Measurements from ENCODE around the gene ZBTB17.

The ZBTB17 gene

GRCh38 chr1:15946571-15947381 is 29.1 kb downstream of the ZBTB17 start:
- no peak for DNase-seq

GRCh38 chr1:15945832-15946448 is 30.0 kb downstream of the ZBTB17 start:
- no peak for DNase-seq

GRCh38 chr1:15945011-15945831 is 30.7 kb downstream of the ZBTB17 start:
- DNase-seq: no peak

GRCh38 chr1:15944308-15945010 is 31.4 kb downstream of the ZBTB17 start:
- no peak for DNase-seq

- no peak for DNase-seq
Observed at GRCh38 chr1:15943992-15944307, 32.0 kb downstream of the ZBTB17 start.

- no peak for DNase-seq
Observed at GRCh38 chr1:15943328-15943991, 32.4 kb downstream of the ZBTB17 start.

- no peak for DNase-seq
Observed at GRCh38 chr1:15942661-15943327, 33.1 kb downstream of the ZBTB17 start.

GRCh38 chr1:15941899-15942660 is 33.8 kb downstream of the ZBTB17 start:
- DNase-seq: no peak

- no peak for DNase-seq
Observed at GRCh38 chr1:15941044-15941840, 34.7 kb downstream of the ZBTB17 start.

- DNase-seq: no peak
Observed at GRCh38 chr1:15940110-15941043, 35.5 kb downstream of the ZBTB17 start.

GRCh38 chr1:15939181-15940109 is 36.5 kb downstream of the ZBTB17 start:
- no peak for DNase-seq

- no peak for DNase-seq
Observed at GRCh38 chr1:15938628-15939161, 37.2 kb downstream of the ZBTB17 start.

- DNase-seq: no peak
Observed at GRCh38 chr1:15937706-15938168, 38.2 kb downstream of the ZBTB17 start.

- DNase-seq: no peak
Observed at GRCh38 chr1:15937146-15937545, 38.8 kb downstream of the ZBTB17 start.

GRCh38 chr1:15936025-15936424 is 39.9 kb downstream of the ZBTB17 start:
- DNase-seq: no peak

- DNase-seq: no peak
Observed at GRCh38 chr1:15935056-15935950, 40.6 kb downstream of the ZBTB17 start.
